ENCODE measurements around the gene RHBDD3. TPM values are rescaled to one million over a fixed set of nuclear protein-coding genes. Genes with fewer than 3 reads are reported as not detected.
"Not testable (repeated sequence)": the region's sequence is repeated elsewhere in the genome, so short reads cannot be mapped to it uniquely, and the experiment has no call there.

The RHBDD3 gene
- total RNA-seq, 1 donor from 2014 or later: 11.7 TPM

- no peak for DNase-seq
- intact Hi-C loops (cut with DNase I): no loop called here
Observed at GRCh38 chr22:29258407-29259252, 9.2 kb downstream of the RHBDD3 start.

GRCh38 chr22:29257751-29258181, 10.0 kb downstream of the RHBDD3 start:
- DNase-seq (no peak), ATAC-seq (ENCODE audit: poor library complexity) (no peak)
- intact Hi-C loops (cut with DNase I): no loop called here

More at GRCh38 chr22:29258407-29259252, 9.2 kb downstream of the RHBDD3 start:
- no peak for ATAC-seq (ENCODE audit: poor library complexity)

- ATAC-seq (ENCODE audit: poor library complexity) (no peak), DNase-seq (no peak)
- intact Hi-C loops (cut with DNase I): no loop called here
Observed at GRCh38 chr22:29256606-29257325, 11.0 kb downstream of the RHBDD3 start.

GRCh38 chr22:29255064-29255621, 12.6 kb downstream of the RHBDD3 start:
- intact Hi-C loops (cut with DNase I): no loop called here
- no peak for ATAC-seq (ENCODE audit: poor library complexity)
- DNase-seq: no peak

DNA sequence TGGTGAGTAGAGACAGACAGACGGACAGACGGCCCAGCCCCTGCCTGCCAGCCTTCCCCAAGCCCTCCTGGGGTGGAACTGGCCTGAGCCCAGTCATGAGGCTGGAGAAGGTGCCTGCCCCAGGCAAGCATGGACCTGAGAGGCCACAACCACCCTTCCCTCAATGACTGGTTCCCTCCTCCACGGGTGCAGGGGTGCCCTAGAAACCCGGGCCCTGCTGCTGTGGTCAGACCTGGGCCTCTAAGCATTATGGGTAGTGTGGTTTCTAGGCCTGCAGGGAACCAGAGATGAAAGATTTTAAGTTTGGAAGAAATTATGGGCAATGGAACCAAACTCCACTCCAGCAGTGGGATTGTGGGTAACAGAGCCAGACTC, 13.5 kb downstream of the RHBDD3 start:
- no peak for ATAC-seq (ENCODE audit: poor library complexity)
- intact Hi-C loops (cut with DNase I): no loop called here
- DNase-seq: no peak

GRCh38 chr22:29253561-29254285, 14.1 kb downstream of the RHBDD3 start:
- intact Hi-C loops (cut with DNase I): no loop called here

DNA sequence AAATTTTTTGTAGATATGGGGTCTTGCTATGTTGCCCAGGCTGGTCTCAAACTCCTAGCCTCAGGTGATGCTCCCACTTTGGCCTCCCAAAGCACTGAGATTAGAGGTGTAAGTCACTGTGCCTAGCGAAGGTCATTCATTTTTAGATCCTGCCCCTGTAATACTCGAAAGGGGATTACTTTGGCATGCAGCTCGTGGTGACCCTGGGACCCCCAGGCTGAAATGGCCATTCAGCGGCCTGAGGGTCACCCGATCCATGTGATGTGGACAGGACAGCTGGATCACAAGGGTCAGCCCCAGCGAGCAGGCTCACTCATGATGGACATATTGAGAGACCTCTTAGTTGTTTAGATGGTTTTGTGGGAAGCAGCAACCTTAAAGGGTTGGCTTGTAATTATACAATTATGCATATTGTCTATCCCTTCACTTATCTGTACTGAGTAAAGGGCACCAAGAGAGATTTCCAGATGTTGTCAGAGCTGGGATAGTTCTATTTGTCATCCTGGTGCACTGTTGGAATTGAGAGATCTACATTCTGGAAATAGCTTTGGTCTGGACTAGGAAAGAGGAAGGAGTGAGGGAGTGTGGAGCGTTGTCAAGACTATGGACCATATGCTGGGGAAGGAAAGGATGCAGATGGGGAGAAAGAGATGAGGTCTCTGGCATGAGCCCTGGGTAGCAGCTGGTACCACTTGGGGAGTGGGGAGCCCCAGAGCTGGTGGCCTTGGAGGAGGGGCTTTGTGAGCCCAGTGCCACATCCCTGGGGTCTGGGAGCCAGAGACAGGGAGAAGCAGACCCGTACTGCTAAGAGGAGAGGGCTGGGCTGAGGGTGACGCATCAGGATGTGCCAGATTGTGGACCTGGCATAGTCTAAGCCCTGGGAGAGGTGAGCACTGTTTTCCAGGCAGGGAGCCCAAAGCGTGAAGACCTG, 15.5 kb downstream of the RHBDD3 start:
- DNase-seq (no peak), ATAC-seq (ENCODE audit: poor library complexity) (no peak)
- intact Hi-C loops (cut with DNase I): no loop called here

More at GRCh38 chr22:29253561-29254285, 14.1 kb downstream of the RHBDD3 start:
- ATAC-seq (ENCODE audit: poor library complexity) (no peak), DNase-seq (no peak)

DNA sequence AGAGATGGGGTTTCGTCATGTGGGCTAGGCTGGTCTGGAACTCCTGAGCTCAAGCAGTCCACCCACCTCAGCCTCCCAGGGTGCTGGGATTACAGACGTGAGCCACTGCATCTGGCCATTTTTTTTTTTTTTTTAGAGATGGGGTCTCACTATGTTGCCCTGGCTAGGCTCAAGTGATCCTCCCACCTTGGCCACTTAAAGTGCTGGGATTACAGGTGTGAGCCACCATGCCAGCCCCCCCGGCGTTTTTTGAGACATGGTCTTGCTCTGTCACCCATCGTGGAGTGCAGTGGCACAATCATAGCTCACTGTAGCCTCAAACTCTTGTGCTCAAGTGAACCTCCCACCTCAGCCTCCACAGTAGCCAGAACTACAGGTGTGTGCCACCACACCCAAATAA, 16.5 kb downstream of the RHBDD3 start:
- intact Hi-C loops (cut with DNase I): no loop called here
- DNase-seq: no peak
- no peak for ATAC-seq (ENCODE audit: poor library complexity)

GRCh38 chr22:29247891-29248290, 19.9 kb downstream of the RHBDD3 start:
- not testable (repeated sequence) for DNase-seq; ATAC-seq (ENCODE audit: poor library complexity)
- intact Hi-C loops (cut with DNase I): loop anchor here (10.0 kb wide), 1 partner anchor 643 kb away; no protein-coding TSS in a partner anchor

GRCh38 chr22:29245626-29246385, 22.0 kb downstream of the RHBDD3 start:
- DNase-seq (peak; percentile 80), ATAC-seq (ENCODE audit: poor library complexity) (peak; percentile 96)
- intact Hi-C loops (cut with DNase I): loop anchor here (10.0 kb wide), 1 partner anchor 641 kb away; no protein-coding TSS in a partner anchor

DNA sequence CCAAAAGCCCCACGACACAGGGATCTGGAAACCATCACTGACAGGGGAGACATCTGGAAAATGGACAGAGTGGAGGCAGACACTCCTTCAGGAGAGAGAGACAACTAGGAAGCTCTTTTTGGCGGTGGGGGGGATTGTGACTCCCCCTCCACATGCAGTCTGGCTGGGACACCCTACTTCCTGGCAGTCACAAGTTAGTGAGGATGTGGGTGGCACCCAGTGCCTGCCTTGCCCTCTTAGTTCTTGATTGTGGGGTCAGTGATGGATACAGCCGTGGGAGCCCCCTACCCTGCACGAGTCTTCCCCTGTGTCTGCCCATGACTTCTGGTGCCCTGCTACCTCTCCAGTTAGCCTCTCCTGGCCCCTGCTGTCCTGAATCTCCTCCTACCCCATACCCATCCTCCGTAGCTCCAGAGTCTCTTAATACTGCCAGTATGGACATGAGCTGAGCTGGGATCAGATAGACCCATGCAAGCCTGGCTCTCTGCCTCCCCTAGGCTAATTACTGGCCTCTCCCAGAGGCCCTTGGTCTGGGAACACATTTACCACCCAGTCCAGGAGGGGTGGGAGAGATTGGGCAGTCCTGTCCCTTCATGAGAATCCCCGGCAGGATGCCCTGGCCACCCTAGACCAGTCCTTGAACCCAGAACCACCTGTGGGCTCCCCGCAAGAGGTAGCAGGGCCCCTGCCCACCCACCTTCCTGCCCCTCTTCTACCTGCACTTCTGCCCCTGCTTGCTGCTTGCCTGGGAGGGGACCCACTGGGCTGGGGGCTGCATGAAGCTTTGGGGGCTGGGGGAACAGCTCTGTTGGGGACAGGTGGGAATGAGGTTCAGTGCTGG, 22.8 kb downstream of the RHBDD3 start:
- no peak for DNase-seq
- ATAC-seq (ENCODE audit: poor library complexity): peak; percentile 14
- intact Hi-C loops (cut with DNase I): loop anchor here (10.0 kb wide), 1 partner anchor 640 kb away; no protein-coding TSS in a partner anchor

- DNase-seq: no peak
- intact Hi-C loops (cut with DNase I): loop anchor here (10.0 kb wide), 1 partner anchor 639 kb away; no protein-coding TSS in a partner anchor
- ATAC-seq (ENCODE audit: poor library complexity): no peak
Observed at GRCh38 chr22:29243874-29244446, 23.8 kb downstream of the RHBDD3 start.

DNA sequence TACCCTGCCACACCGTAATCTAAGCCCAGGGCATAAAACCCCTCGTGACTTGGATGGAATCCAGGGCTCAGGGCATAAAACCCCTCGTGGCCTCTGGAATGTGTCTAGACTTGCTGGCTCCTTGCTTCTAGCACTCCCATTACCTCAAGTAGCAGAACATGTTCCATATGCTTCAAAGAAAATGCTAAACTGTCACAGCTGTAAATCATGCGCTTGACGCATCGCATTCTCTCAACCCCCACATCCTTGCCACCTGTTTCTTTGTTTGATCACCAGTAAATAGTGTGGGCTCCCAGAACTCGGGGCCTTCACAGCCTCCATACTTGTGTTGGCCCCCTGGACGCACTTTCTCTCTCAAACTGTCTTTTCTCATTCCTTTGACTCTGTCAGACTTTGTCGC, 27.3 kb downstream of the RHBDD3 start:
- intact Hi-C loops (cut with DNase I): loop anchor here (10.0 kb wide), 1 partner anchor 636 kb away; no protein-coding TSS in a partner anchor
- ATAC-seq (ENCODE audit: poor library complexity); DNase-seq: not testable (repeated sequence)

DNA sequence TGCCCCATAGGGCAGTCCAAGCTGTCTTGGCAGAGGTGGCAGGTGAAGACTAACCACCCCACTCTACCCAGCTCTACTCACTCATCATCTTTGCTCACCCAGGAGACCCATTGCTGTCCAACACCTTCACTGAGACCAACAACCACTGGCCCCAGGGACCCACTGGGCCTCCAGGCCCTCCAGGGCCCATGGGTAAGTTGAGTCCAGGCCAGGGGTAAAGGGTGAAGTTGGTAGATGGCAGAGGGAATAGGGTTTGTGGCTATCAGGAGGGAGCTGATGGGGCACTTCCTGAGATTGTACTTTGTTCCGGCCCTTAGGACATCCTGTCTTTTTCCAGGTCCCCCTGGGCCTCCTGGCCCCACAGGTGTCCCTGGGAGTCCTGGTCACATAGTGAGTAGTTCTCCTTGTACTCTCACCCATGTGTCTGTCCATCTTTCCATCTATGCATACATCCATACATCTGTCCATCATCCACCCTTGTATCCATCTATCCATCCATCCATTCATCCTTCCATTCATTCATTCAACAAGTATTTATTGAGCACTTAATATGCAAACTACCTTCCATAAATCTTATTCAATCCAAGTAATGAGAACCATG, 34.4 kb downstream of the RHBDD3 start:
- intact Hi-C loops (cut with DNase I): no loop called here
- ATAC-seq (ENCODE audit: poor library complexity) (no peak), DNase-seq (no peak)

Measured in Right ventricle myocardium superior (tissue), 1 donor.